K562 (cell line): ENCODE results near the gene RGS19. TPM values are rescaled to one million over a fixed set of nuclear protein-coding genes. Genes with fewer than 3 reads are reported as not detected.

Experiments used
- CBX1 ChIP-seq: sonication (generic); IDR thresholded peaks from 2 replicates; pipeline ENCODE4 v1.6.1; 2016; ENCODE audit warnings: antibody characterized with exemption, low read depth, mild to moderate bottlenecking
- CLOCK ChIP-seq: fragments of 250-450 bp; sonication (Bioruptor Pico); IDR thresholded peaks from 2 replicates; pipeline ENCODE4 v1.4.0; 2020; ENCODE audit warnings: mild to moderate bottlenecking, moderate library complexity, borderline replicate concordance
- CSDE1 ChIP-seq, 2 experiments: fragments of 450-650 bp; IDR thresholded peaks; 2 replicates each; pipeline ENCODE4 v1.6.1; 2016; ENCODE audit warnings: mild to moderate bottlenecking in 1 of 2
- FOXM1 ChIP-seq, 2 experiments: fragments of 450-650 bp in 1 of 2; sonication (generic) in 1 of 2; formaldehyde crosslinking in 1 of 2; IDR thresholded peaks; 2 replicates each; pipeline versions ENCODE4 v1.6.1 to v1.9.0; 2017 to 2022; ENCODE audit warnings: low read depth in 2 of 2, mild to moderate bottlenecking in 2 of 2, missing genetic modification reagents in 1 of 2, moderate library complexity in 1 of 2
- HCFC1 ChIP-seq: IDR thresholded peaks from 2 replicates; pipeline ENCODE4 v1.6.1; 2012; ENCODE audit warnings: low read depth, low read length, improper control_type of control experiment
- HINFP ChIP-seq: fragments of 450-650 bp; conservative IDR thresholded peaks from 2 replicates; pipeline ENCODE4 v1.6.1; 2016; ENCODE audit warnings: missing genetic modification characterization, low read depth, mild to moderate bottlenecking, control low read depth, missing compliant biosample characterization
- HIVEP1 ChIP-seq: fragments of 250-450 bp; sonication (Bioruptor Pico); IDR thresholded peaks from 2 replicates; pipeline ENCODE4 v1.4.0; 2020; ENCODE audit warnings: mild to moderate bottlenecking
- MCM2 ChIP-seq: fragments of 450-650 bp; IDR thresholded peaks from 2 replicates; pipeline ENCODE4 v1.6.1; 2017; ENCODE audit warnings: low read depth, mild to moderate bottlenecking
- MCM3 ChIP-seq: fragments of 450-650 bp; IDR thresholded peaks from 2 replicates; pipeline ENCODE4 v1.6.1; 2016
- RBM15 ChIP-seq: fragments of 200-400 bp; formaldehyde crosslinking; IDR thresholded peaks from 2 replicates; pipeline ENCODE4 v1.6.1; 2018; ENCODE audit warnings: mild to moderate bottlenecking, low read length, moderate library complexity; ENCODE audit not compliant: insufficient read depth
- RBM34 ChIP-seq: fragments of 200-400 bp; formaldehyde crosslinking; IDR thresholded peaks from 2 replicates; pipeline ENCODE4 v1.6.1; 2018; ENCODE audit warnings: low read length, borderline replicate concordance; ENCODE audit not compliant: insufficient read depth
- SLC30A9 ChIP-seq: fragments of 250-450 bp; sonication (Bioruptor Pico); IDR thresholded peaks from 2 replicates; pipeline ENCODE4 v1.8.0; 2022; ENCODE audit warnings: mild to moderate bottlenecking, moderate library complexity
- SMAD4 ChIP-seq: fragments of 250-450 bp; sonication (Bioruptor Pico); conservative IDR thresholded peaks from 2 replicates; pipeline ENCODE4 v1.8.0; 2021; ENCODE audit warnings: inconsistent platforms, mild to moderate bottlenecking, moderate library complexity
- SMARCE1 ChIP-seq: fragments of 450-650 bp; IDR thresholded peaks from 2 replicates; pipeline ENCODE4 v1.7.1; 2016; ENCODE audit warnings: mild to moderate bottlenecking
- TAL1 ChIP-seq: fragments of 450-650 bp; IDR thresholded peaks from 2 replicates; pipeline ENCODE4 v1.6.1; 2016; ENCODE audit warnings: mild to moderate bottlenecking
- TFAP4 ChIP-seq: sonication (generic); formaldehyde crosslinking; IDR thresholded peaks from 2 replicates; pipeline ENCODE4 v1.8.0; 2022; ENCODE audit warnings: missing genetic modification reagents, mild to moderate bottlenecking, moderate library complexity, borderline replicate concordance
- ZNF133 ChIP-seq: fragments of 250-450 bp; sonication (Bioruptor Pico); IDR thresholded peaks from 2 replicates; pipeline ENCODE4 v1.4.0; 2020; ENCODE audit warnings: mild to moderate bottlenecking
- ZNF140 ChIP-seq: fragments of 250-450 bp; sonication (Bioruptor Pico); IDR thresholded peaks from 2 replicates; pipeline ENCODE4 v1.8.0; 2021; ENCODE audit warnings: moderate library complexity, mild to moderate bottlenecking, inconsistent platforms
- ZNF217 ChIP-seq: sonication (generic); formaldehyde crosslinking; IDR thresholded peaks from 2 replicates; pipeline ENCODE4 v1.8.0; 2022; ENCODE audit warnings: mild to moderate bottlenecking, missing genetic modification reagents
- ZNF583 ChIP-seq: fragments of 250-450 bp; sonication (Bioruptor Pico); IDR thresholded peaks from 2 replicates; pipeline ENCODE4 v1.4.0; 2020
- ZNF778 ChIP-seq: fragments of 450-650 bp; formaldehyde crosslinking; IDR thresholded peaks from 2 replicates; pipeline ENCODE4 v1.4.0; 2020; ENCODE audit warnings: mild to moderate bottlenecking, moderate library complexity
- ZNF830 ChIP-seq: fragments of 250-450 bp; sonication (Bioruptor Pico); IDR thresholded peaks from 2 replicates; pipeline ENCODE4 v1.5.0; 2021; ENCODE audit warnings: mild to moderate bottlenecking
- polyA plus RNA-seq, 8 experiments: library from polyadenylated mRNA; depleted of rRNA in 4 of 8; stranded (reverse) in 5 of 8; unstranded in 3 of 8; fragments of >200 nt; fragmentation: Nextera tagmentation in 2 of 8; fragmentation: Illumina TruSeq in 1 of 8; extraction: Ambion mirVana in 2 of 8; extraction: Trizol in 1 of 8; gene quantifications; 2 replicates each; pipeline versions ENCODE4 v1.2.1 to v1.2.3, GENCODE V29; 2011 to 2014; ENCODE audit warnings: inconsistent platforms in 1 of 8, missing spikeins in 1 of 8
- total RNA-seq, 7 experiments: library from RNA; depleted of rRNA in 6 of 7; stranded (reverse); fragments of >200 nt in 6 of 7; fragmentation: Illumina TruSeq in 2 of 7; extraction: Trizol in 2 of 7; gene quantifications; 2 replicates each; pipeline versions ENCODE4 v1.2.1 to v1.2.3, GENCODE V29; 2011 to 2021; ENCODE audit warnings: low replicate concordance in 1 of 7
- TF ChIP-seq, protein P1 (sequence below): fragments of 450-650 bp; IDR thresholded peaks from 2 replicates; pipeline ENCODE4 v1.6.1; 2016; ENCODE audit warnings: low read depth, mild to moderate bottlenecking, moderate library complexity

The RGS19 gene
- total and polyA plus RNA-seq, 9 of the 15 experiments (the other 6 are each of a cell fraction or from before 2014, with no cell fraction given) = 0.41 to 23.7 (median 14.6) TPM

DNA sequence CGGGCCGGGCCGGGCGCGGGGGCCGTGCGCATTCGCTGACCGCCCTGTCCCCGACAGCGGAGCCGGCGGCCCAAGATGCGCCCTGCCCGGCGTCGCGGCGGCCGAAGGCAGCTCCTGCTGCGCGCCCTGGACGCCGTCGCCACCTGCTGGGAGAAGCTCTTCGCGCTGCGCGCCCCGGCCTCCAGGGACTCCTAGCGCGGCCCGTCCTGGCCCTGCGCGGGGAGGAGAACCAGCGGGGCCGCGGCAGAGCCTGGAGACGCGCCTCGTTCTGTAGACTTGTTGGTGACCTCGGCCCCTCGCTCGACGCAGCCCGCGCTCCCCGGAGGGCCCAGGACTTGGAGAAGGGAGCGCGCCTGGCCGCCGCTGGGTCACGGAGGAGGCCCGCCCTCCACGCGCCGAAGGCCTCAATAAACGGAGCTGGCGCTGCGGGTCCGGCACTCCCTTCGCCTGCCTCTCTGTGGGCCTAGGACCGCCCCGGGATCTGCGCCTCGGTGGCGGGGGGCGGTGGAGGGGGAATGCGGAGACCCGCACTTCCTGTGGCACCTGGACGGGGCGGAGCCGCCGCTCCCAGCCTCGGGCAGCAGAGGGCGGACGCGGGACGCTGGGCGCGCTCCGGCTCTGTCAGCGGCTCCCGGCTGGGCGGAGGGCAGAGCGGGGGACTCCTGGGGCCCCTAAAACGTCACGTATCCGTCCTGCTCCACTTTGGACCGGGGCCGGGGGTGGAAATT, 40.6 kb downstream of the RGS19 start (continued):
- TF ChIP-seq, protein P1, sequence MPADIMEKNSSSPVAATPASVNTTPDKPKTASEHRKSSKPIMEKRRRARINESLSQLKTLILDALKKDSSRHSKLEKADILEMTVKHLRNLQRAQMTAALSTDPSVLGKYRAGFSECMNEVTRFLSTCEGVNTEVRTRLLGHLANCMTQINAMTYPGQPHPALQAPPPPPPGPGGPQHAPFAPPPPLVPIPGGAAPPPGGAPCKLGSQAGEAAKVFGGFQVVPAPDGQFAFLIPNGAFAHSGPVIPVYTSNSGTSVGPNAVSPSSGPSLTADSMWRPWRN = no peak
- peak; percentile 62 for TF ChIP-seq TFAP4 (CRISPR knock-in tag)
- no peak for TF ChIP-seq MCM3
- TF ChIP-seq CSDE1 (IDR thresholded peaks at IDR 0.05) = no peak
- TF ChIP-seq HINFP (tag) = no peak
- TF ChIP-seq SLC30A9 (CRISPR knock-in tag) = no peak
- no peak for TF ChIP-seq HCFC1
- TF ChIP-seq ZNF140 (CRISPR knock-in tag) = no peak
- TF ChIP-seq FOXM1 (IDR thresholded peaks at IDR 0.05; ENCODE audit: low read depth) = no peak
- TF ChIP-seq FOXM1 (CRISPR knock-in tag; IDR thresholded peaks at IDR 0.05; ENCODE audit: low read depth) = peak; percentile 33; the same call in 1 of the 2 replicates
- no peak for TF ChIP-seq SMARCE1
- TF ChIP-seq HIVEP1 (CRISPR knock-in tag) = no peak
- no peak for TF ChIP-seq RBM15
- TF ChIP-seq ZNF830 = no peak
- TF ChIP-seq ZNF778 = no peak
- TF ChIP-seq MCM2 = no peak
- no peak for TF ChIP-seq CLOCK (CRISPR knock-in tag)
- 0 out of 2 replicates have a peak, but pooled peaks have one; percentile 32 for TF ChIP-seq CBX1
- peak; percentile 74; the same call in 1 of the 2 replicates for TF ChIP-seq SMAD4 (CRISPR knock-in tag)
- no peak for TF ChIP-seq ZNF133
- no peak for TF ChIP-seq TAL1
- TF ChIP-seq ZNF583 = no peak
- TF ChIP-seq RBM34 = no peak
- TF ChIP-seq ZNF217 (CRISPR knock-in tag) = no peak
